Stomach (tissue), 9 donors: ENCODE results near the gene TSEN54. TPM values are rescaled to one million over a fixed set of nuclear protein-coding genes. Genes with fewer than 3 reads are reported as not detected.
A peak's percentile ranks its signal among the peaks of the same experiment; 100 is the strongest.

Source experiments
- DNase-seq, 2 donors: peaks; one replicate each; pipeline versions ENCODE4 v3.0.0 to v3.0.0-alpha.2; 2013 to 2019
- H3K27ac ChIP-seq, 5 donors: fragments of 200-600 bp in 4 of 5; sonication (generic) in 4 of 5; one replicate each; pipeline ENCODE4 v1.5.1; 2013 to 2019; ENCODE audit warnings: mild to moderate bottlenecking in 1 of 5, moderate library complexity in 1 of 5
- H3K27me3 ChIP-seq, 3 donors: fragments of 200-600 bp; sonication (generic); one replicate each; pipeline ENCODE4 v1.5.1; 2017 to 2019; ENCODE audit warnings: mixed run types in 1 of 3
- H3K36me3 ChIP-seq, 4 donors: fragments of 200-600 bp; sonication (generic); 1 replicate in 3 of 4; 2 replicates in 1 of 4; pipeline ENCODE4 v1.5.1; 2016 to 2019
- H3K4me1 ChIP-seq, 4 donors: fragments of 200-600 bp; sonication (generic); one replicate each; pipeline ENCODE4 v1.5.1; 2016 to 2019
- H3K4me3 ChIP-seq, 4 donors: fragments of 200-600 bp; sonication (generic) in 3 of 4; one replicate each; pipeline ENCODE4 v1.5.1; 2016 to 2019; ENCODE audit warnings: mild to moderate bottlenecking in 1 of 4
- H3K9me3 ChIP-seq, 4 donors: fragments of 200-600 bp; sonication (generic); one replicate each; pipeline ENCODE4 v1.5.1; 2016 to 2019
- EP300 ChIP-seq: sonication (generic); formaldehyde crosslinking; IDR thresholded peaks from one replicate; pipeline ENCODE4 v1.6.1; 2017; ENCODE audit warnings: antibody characterized with exemption
- POLR2A ChIP-seq, 4 donors: fragments of 450-650 bp; IDR thresholded peaks; one replicate each; pipeline ENCODE4 v1.6.1; 2016; ENCODE audit warnings: antibody characterized with exemption in 4 of 4, control low read depth in 2 of 4, mild to moderate bottlenecking in 1 of 4, moderate library complexity in 1 of 4
- POLR2AphosphoS5 ChIP-seq, 3 donors: sonication (generic); formaldehyde crosslinking; IDR thresholded peaks; one replicate each; pipeline ENCODE4 v1.6.1; 2016; ENCODE audit warnings: antibody characterized with exemption in 3 of 3
- WGBS, 5 donors: extraction: QIAGEN DNeasy Blood & Tissue Kit in 3 of 5; methylation state at CpG; one replicate each; pipeline versions ENCODE4 v1.1.5 to v1.1.7; 2013 to 2018; 5-methylcytosine and 5-hydroxymethylcytosine counted together
- intact Hi-C: fragments of 100-400 bp; cut with DNase I; formaldehyde crosslinking; loops from one replicate; pipeline ENCODE4 v1.15.1; 2023; ENCODE audit warnings: low total_unique reads
- polyA plus RNA-seq, 3 donors: library from polyadenylated mRNA; stranded (reverse); fragments of 200-250 nt; gene quantifications; one replicate each; pipeline ENCODE4 v1.2.3, GENCODE V29; 2013
- total RNA-seq, 5 donors: library from RNA; depleted of rRNA; stranded (reverse); fragments of >200 nt; gene quantifications; one replicate each; pipeline versions ENCODE4 v1.1.0 to v1.2.3, GENCODE V29; 2014 to 2016
- TF ChIP-seq, protein P1 (sequence below), 7 experiments: fragments of 450-650 bp in 4 of 7; fragments of 200-600 bp in 3 of 7; sonication (generic) in 3 of 7; IDR thresholded peaks; one replicate each; pipeline ENCODE4 v1.5.1; 2016 to 2019; ENCODE audit warnings: antibody characterized with exemption in 7 of 7, control low read depth in 2 of 7, mild to moderate bottlenecking in 1 of 7
- donor health status: healthy with polysubstance abuse.
- donor health status: Bipolar disorder and iron deficiency.
- donor health status: healthy.

The TSEN54 gene
- total and polyA plus RNA-seq, 8 donors = 13.2 to 219 (median 42.1) TPM

DNA sequence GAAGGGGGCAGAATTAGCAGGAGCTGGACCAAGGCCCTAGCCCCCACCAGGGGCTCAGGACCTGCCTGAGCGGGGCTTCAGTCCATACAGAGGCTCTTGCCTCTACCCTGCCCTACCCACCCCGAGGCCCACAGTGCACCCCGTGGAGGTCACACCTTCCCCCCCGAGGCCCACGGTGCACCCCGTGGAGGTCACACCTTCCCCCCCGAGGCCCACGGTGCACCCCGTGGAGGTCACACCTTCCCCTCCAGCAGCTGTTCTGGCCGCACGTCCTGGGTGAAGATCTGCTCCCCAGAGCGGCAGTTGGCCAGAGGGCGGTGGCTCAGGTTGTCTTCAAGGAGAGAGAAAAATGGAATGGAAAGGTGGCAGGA, 12.4 kb upstream of the TSEN54 start:
- Histone ChIP-seq H3K27ac (peak overlapping the region in 1 of 5 donors; percentile 13), H3K36me3 (peaks cover 37 to 96% (median 89%) of the 10 kb centered on the region in 4 donors), H3K4me1 (peaks cover 6 to 46% (median 20%) of the 10 kb centered on the region in 4 donors), H3K9me3 (no peaks in the 10 kb centered on the region), H3K27me3 (no peaks in the 10 kb centered on the region), H3K4me3 (no peak overlapping the region)
- TF ChIP-seq EP300 (no peak), POLR2A (IDR thresholded peaks at IDR 0.05) (no peak), POLR2AphosphoS5 (IDR thresholded peaks at IDR 0.05) (no peak)
- TF ChIP-seq, protein P1, sequence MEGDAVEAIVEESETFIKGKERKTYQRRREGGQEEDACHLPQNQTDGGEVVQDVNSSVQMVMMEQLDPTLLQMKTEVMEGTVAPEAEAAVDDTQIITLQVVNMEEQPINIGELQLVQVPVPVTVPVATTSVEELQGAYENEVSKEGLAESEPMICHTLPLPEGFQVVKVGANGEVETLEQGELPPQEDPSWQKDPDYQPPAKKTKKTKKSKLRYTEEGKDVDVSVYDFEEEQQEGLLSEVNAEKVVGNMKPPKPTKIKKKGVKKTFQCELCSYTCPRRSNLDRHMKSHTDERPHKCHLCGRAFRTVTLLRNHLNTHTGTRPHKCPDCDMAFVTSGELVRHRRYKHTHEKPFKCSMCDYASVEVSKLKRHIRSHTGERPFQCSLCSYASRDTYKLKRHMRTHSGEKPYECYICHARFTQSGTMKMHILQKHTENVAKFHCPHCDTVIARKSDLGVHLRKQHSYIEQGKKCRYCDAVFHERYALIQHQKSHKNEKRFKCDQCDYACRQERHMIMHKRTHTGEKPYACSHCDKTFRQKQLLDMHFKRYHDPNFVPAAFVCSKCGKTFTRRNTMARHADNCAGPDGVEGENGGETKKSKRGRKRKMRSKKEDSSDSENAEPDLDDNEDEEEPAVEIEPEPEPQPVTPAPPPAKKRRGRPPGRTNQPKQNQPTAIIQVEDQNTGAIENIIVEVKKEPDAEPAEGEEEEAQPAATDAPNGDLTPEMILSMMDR (IDR thresholded peaks at IDR 0.05) = no peak
- intact Hi-C loops = loop anchor here (10.0 kb wide), 1 partner anchor 69 kb away; no protein-coding TSS in a partner anchor
- DNase-seq = no peak
- 66 to 72% (median 70%) methylated on average over 7 to 13 of the region's 13 CpGs for WGBS, 5 donors

DNA sequence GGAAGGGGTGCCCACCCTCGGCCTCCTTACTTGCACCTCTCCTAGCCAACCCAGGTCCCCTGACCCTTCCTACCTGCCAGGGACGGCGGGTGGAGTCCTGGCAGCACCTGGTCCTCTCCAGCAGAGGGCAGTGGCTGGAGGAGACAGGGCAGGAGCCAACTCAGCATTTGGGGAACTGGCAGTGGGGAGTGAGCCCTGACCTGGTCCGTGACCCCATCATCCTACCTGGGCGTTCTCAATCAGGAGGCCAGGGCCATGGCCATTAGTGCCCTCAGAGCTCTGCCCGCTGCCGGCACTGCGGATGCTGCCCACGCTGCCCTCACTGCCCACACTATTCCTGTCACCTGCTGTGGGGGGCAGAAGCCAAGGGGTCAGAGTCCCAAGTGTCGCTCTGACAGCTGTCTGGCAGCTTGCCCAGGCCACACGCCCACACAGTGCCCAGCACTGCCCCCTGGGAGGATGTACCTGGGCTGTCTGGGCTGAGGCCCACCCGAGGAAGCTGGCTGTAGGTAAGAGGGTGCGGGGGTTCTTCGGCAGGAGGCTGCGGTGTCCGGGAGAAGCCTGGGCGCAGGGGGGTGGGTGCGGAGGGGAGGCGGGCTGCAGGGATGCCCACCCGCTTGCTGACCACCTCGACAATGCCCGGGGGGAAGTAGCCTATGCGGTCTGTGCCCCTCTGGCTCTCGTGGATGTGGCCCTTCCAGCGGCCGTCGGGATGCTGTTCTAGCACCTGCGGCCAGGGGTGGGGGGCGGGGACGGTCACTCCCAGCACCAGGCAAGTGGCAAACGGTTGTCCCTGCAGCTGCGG, 11.8 kb upstream of the TSEN54 start:
- Histone ChIP-seq H3K9me3 (no peaks in the 10 kb centered on the region), H3K27ac (peak overlapping the region in 2 of 5 donors; percentile 13 to 32), H3K4me3 (no peak overlapping the region), H3K36me3 (peaks cover 37 to 93% (median 85%) of the 10 kb centered on the region in 4 donors), H3K27me3 (no peaks in the 10 kb centered on the region), H3K4me1 (peaks cover 10 to 52% (median 23%) of the 10 kb centered on the region in 4 donors)
- TF ChIP-seq POLR2AphosphoS5 (IDR thresholded peaks at IDR 0.05) (peak in 1 of 3 donors; percentile 37), POLR2A (IDR thresholded peaks at IDR 0.05) (no peak), EP300 (no peak)
- TF ChIP-seq, protein P1 (IDR thresholded peaks at IDR 0.05) = peak in 5 of 7 experiments; percentile 44 to 80 (median 57)
- intact Hi-C loops = loop anchor here (10.0 kb wide), 1 partner anchor 70 kb away; no protein-coding TSS in a partner anchor
- peak; percentile 66 to 68 for DNase-seq
- 52 to 71% (median 65%) methylated on average over 10 to 32 of the region's 32 CpGs for WGBS, 5 donors

DNA sequence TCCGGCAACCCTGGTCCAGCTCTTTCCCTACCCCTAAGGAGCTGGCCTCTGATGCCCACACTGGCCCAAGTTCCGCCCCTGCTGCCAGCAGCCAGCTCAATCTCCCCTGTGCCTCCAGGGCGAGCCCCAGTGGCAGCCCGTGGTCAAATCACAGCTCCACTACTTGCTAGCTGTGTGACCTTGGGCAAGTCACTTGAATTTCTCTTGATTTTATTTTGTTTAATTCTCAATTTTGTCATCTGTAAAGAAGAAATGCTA, 11.2 kb upstream of the TSEN54 start:
- Histone ChIP-seq H3K36me3 (peaks cover 33 to 88% (median 80%) of the 10 kb centered on the region in 4 donors), H3K4me1 (peaks cover 15 to 57% (median 27%) of the 10 kb centered on the region in 4 donors), H3K27me3 (no peaks in the 10 kb centered on the region), H3K27ac (no peak overlapping the region), H3K9me3 (no peaks in the 10 kb centered on the region), H3K4me3 (no peak overlapping the region)
- intact Hi-C loops = loop anchor here (10.0 kb wide), 1 partner anchor 70 kb away; no protein-coding TSS in a partner anchor
- TF ChIP-seq EP300 (no peak), POLR2AphosphoS5 (IDR thresholded peaks at IDR 0.05) (no peak), POLR2A (IDR thresholded peaks at IDR 0.05) (no peak)
- TF ChIP-seq, protein P1 (IDR thresholded peaks at IDR 0.05) = no peak
- DNase-seq = no peak
- WGBS, 5 donors = 73 to 85% (median 82%) methylated on average over 4 of the region's 4 CpGs

DNA sequence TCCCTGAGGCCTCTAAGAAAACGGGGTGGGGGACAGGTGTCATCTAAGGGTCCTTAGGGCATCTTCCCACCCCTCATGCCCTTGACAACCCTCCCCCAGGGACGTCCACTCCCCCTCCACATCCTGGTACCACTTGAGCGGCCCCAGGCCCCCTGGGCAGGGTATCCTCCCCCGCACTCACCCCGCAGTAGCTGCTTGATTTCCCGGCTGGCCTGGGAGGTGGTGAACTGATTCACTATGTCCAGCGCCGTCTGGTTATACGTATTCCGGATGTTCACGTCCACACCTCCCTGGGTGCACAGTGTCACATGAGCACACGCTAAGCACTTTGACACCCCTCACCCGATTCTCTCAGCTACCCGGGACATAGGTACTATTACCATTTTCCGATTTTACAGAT, 10.7 kb upstream of the TSEN54 start:
- Histone ChIP-seq H3K9me3 (no peaks in the 10 kb centered on the region), H3K27me3 (no peaks in the 10 kb centered on the region), H3K36me3 (peaks cover 28 to 82% (median 74%) of the 10 kb centered on the region in 4 donors), H3K27ac (no peak overlapping the region), H3K4me1 (peaks cover 15 to 60% (median 31%) of the 10 kb centered on the region in 4 donors), H3K4me3 (no peak overlapping the region)
- no peak for DNase-seq
- no peak for TF ChIP-seq POLR2A (IDR thresholded peaks at IDR 0.05)
- TF ChIP-seq, protein P1 (IDR thresholded peaks at IDR 0.05) = no peak
- TF ChIP-seq POLR2AphosphoS5 (IDR thresholded peaks at IDR 0.05) = no peak
- TF ChIP-seq EP300 = no peak
- intact Hi-C loops = loop anchor here (10.0 kb wide), 1 partner anchor 71 kb away; no protein-coding TSS in a partner anchor
- WGBS, 5 donors = 84 to 93% (median 89%) methylated on average over 14 to 15 of the region's 15 CpGs
